Measurements from ENCODE around the gene ATP8A2.

ATP8A2 gene

GRCh38 chr13:25762281-25762680, 390.5 kb downstream of the ATP8A2 start:
- Histone ChIP-seq H3K4me1 (ENCODE audit: control insufficient read depth, insufficient read depth, low read depth, low read length) (peaks cover 2% of the 10 kb centered on the region), H3K79me1 (replicated peaks; ENCODE audit: low read length, poor library complexity, severe bottlenecking) (no peaks in the 10 kb centered on the region), H2BK15ac (ENCODE audit: low read depth, poor library complexity, severe bottlenecking) (no peak overlapping the region), H3K18ac (ENCODE audit: low read depth in 1 of 2, low read length in 2 of 2) (no peak overlapping the region), H2AFZ (ENCODE audit: low read depth, low read length) (no peak overlapping the region), H3K23ac (ENCODE audit: low read length in 2 of 2) (no peak overlapping the region), H3K4me2 (ENCODE audit: low read length, poor library complexity, severe bottlenecking) (no peak overlapping the region), H3K9me3 (ENCODE audit: control insufficient read depth, low read length) (no peaks in the 10 kb centered on the region), H3K14ac (ENCODE audit: low read length in 2 of 2) (no peak overlapping the region), H3K27me3 (ENCODE audit: control insufficient read depth in 1 of 2, insufficient read depth in 1 of 2, low read length in 2 of 2) (peaks cover 0 to 18% of the 10 kb centered on the region in 2 experiments), H4K91ac (ENCODE audit: low read length) (no peak overlapping the region), H2BK5ac (ENCODE audit: low read depth, low read length, poor library complexity, severe bottlenecking) (no peak overlapping the region), H2BK12ac (ENCODE audit: low read length in 2 of 2) (no peak overlapping the region), H3K4me3 (ENCODE audit: insufficient read depth in 1 of 2, low read depth in 1 of 2, low read length in 2 of 2) (no peak overlapping the region), H3K36me3 (ENCODE audit: control insufficient read depth in 1 of 2, insufficient read depth in 2 of 2, low read depth in 1 of 2, low read length in 2 of 2) (no peaks in the 10 kb centered on the region), H2AK5ac (ENCODE audit: low read length, severe bottlenecking) (no peak overlapping the region), H3K27ac (ENCODE audit: low read length, poor library complexity, severe bottlenecking) (no peak overlapping the region), H4K8ac (ENCODE audit: low read length) (no peak overlapping the region), H3K9ac (ENCODE audit: low read length) (no peak overlapping the region), H3K4ac (ENCODE audit: low read depth in 1 of 2, low read length in 2 of 2) (no peak overlapping the region), H2BK120ac (ENCODE audit: low read depth, low read length) (no peak overlapping the region)
- no peak for DNase-seq
- 89% methylated on average over 2 of the region's 2 CpGs for WGBS

GRCh38 chr13:25762795-25763377, 391.1 kb downstream of the ATP8A2 start:
- Histone ChIP-seq H3K27me3 (ENCODE audit: control insufficient read depth in 1 of 2, insufficient read depth in 1 of 2, low read length in 2 of 2) (peaks cover 0 to 15% of the 10 kb centered on the region in 2 experiments), H3K27ac (ENCODE audit: low read length, poor library complexity, severe bottlenecking) (no peak overlapping the region), H3K9ac (ENCODE audit: low read length) (no peak overlapping the region), H2BK12ac (ENCODE audit: low read length in 2 of 2) (no peak overlapping the region), H3K4ac (ENCODE audit: low read depth in 1 of 2, low read length in 2 of 2) (no peak overlapping the region), H2BK15ac (ENCODE audit: low read depth, poor library complexity, severe bottlenecking) (no peak overlapping the region), H3K36me3 (ENCODE audit: control insufficient read depth in 1 of 2, insufficient read depth in 2 of 2, low read depth in 1 of 2, low read length in 2 of 2) (no peaks in the 10 kb centered on the region), H3K23ac (ENCODE audit: low read length in 2 of 2) (no peak overlapping the region), H2BK5ac (ENCODE audit: low read depth, low read length, poor library complexity, severe bottlenecking) (no peak overlapping the region), H3K4me2 (ENCODE audit: low read length, poor library complexity, severe bottlenecking) (no peak overlapping the region), H2BK120ac (ENCODE audit: low read depth, low read length) (no peak overlapping the region), H3K4me1 (ENCODE audit: control insufficient read depth, insufficient read depth, low read depth, low read length) (peaks cover 2% of the 10 kb centered on the region), H2AK5ac (ENCODE audit: low read length, severe bottlenecking) (no peak overlapping the region), H4K91ac (ENCODE audit: low read length) (no peak overlapping the region), H3K14ac (ENCODE audit: low read length in 2 of 2) (no peak overlapping the region), H4K8ac (ENCODE audit: low read length) (no peak overlapping the region), H3K79me1 (replicated peaks; ENCODE audit: low read length, poor library complexity, severe bottlenecking) (no peaks in the 10 kb centered on the region), H3K9me3 (ENCODE audit: control insufficient read depth, low read length) (no peaks in the 10 kb centered on the region), H2AFZ (ENCODE audit: low read depth, low read length) (no peak overlapping the region), H3K4me3 (ENCODE audit: insufficient read depth in 1 of 2, low read depth in 1 of 2, low read length in 2 of 2) (no peak overlapping the region), H3K18ac (ENCODE audit: low read depth in 1 of 2, low read length in 2 of 2) (no peak overlapping the region)
- 85% methylated on average over 6 of the region's 8 CpGs for WGBS
- DNase-seq = no peak

GRCh38 chr13:25764378-25764777, 392.6 kb downstream of the ATP8A2 start:
- Histone ChIP-seq H3K27me3 (ENCODE audit: control insufficient read depth in 1 of 2, insufficient read depth in 1 of 2, low read length in 2 of 2) (peaks cover 0 to 11% of the 10 kb centered on the region in 2 experiments), H3K14ac (ENCODE audit: low read length in 2 of 2) (no peak overlapping the region), H2BK120ac (ENCODE audit: low read depth, low read length) (no peak overlapping the region), H3K4me1 (ENCODE audit: control insufficient read depth, insufficient read depth, low read depth, low read length) (peaks cover 7% of the 10 kb centered on the region), H2AK5ac (ENCODE audit: low read length, severe bottlenecking) (no peak overlapping the region), H3K9me3 (ENCODE audit: control insufficient read depth, low read length) (no peaks in the 10 kb centered on the region), H3K4me2 (ENCODE audit: low read length, poor library complexity, severe bottlenecking) (no peak overlapping the region), H3K36me3 (ENCODE audit: control insufficient read depth in 1 of 2, insufficient read depth in 2 of 2, low read depth in 1 of 2, low read length in 2 of 2) (peaks cover 0 to 2% of the 10 kb centered on the region in 2 experiments), H3K18ac (ENCODE audit: low read depth in 1 of 2, low read length in 2 of 2) (no peak overlapping the region), H3K23ac (ENCODE audit: low read length in 2 of 2) (no peak overlapping the region), H3K79me1 (replicated peaks; ENCODE audit: low read length, poor library complexity, severe bottlenecking) (no peaks in the 10 kb centered on the region), H3K4ac (ENCODE audit: low read depth in 1 of 2, low read length in 2 of 2) (no peak overlapping the region), H2BK5ac (ENCODE audit: low read depth, low read length, poor library complexity, severe bottlenecking) (no peak overlapping the region), H3K4me3 (ENCODE audit: insufficient read depth in 1 of 2, low read depth in 1 of 2, low read length in 2 of 2) (no peak overlapping the region), H3K27ac (ENCODE audit: low read length, poor library complexity, severe bottlenecking) (no peak overlapping the region), H3K9ac (ENCODE audit: low read length) (no peak overlapping the region), H2AFZ (ENCODE audit: low read depth, low read length) (no peak overlapping the region), H4K91ac (ENCODE audit: low read length) (no peak overlapping the region), H2BK15ac (ENCODE audit: low read depth, poor library complexity, severe bottlenecking) (no peak overlapping the region), H2BK12ac (ENCODE audit: low read length in 2 of 2) (no peak overlapping the region), H4K8ac (ENCODE audit: low read length) (no peak overlapping the region)
- DNase-seq = no peak
- WGBS = 83% methylated on average over 4 of the region's 4 CpGs

GRCh38 chr13:25765266-25765665, 393.5 kb downstream of the ATP8A2 start:
- Histone ChIP-seq H3K23ac (ENCODE audit: low read length in 2 of 2) (no peak overlapping the region), H2AFZ (ENCODE audit: low read depth, low read length) (no peak overlapping the region), H3K9me3 (ENCODE audit: control insufficient read depth, low read length) (no peaks in the 10 kb centered on the region), H3K9ac (ENCODE audit: low read length) (no peak overlapping the region), H3K4ac (ENCODE audit: low read depth in 1 of 2, low read length in 2 of 2) (no peak overlapping the region), H4K8ac (ENCODE audit: low read length) (no peak overlapping the region), H3K4me1 (ENCODE audit: control insufficient read depth, insufficient read depth, low read depth, low read length) (peaks cover 9% of the 10 kb centered on the region), H4K91ac (ENCODE audit: low read length) (no peak overlapping the region), H3K4me3 (ENCODE audit: insufficient read depth in 1 of 2, low read depth in 1 of 2, low read length in 2 of 2) (no peak overlapping the region), H3K27ac (ENCODE audit: low read length, poor library complexity, severe bottlenecking) (no peak overlapping the region), H3K27me3 (ENCODE audit: control insufficient read depth in 1 of 2, insufficient read depth in 1 of 2, low read length in 2 of 2) (peaks cover 0 to 13% of the 10 kb centered on the region in 2 experiments), H2BK12ac (ENCODE audit: low read length in 2 of 2) (no peak overlapping the region), H2AK5ac (ENCODE audit: low read length, severe bottlenecking) (no peak overlapping the region), H2BK15ac (ENCODE audit: low read depth, poor library complexity, severe bottlenecking) (no peak overlapping the region), H2BK120ac (ENCODE audit: low read depth, low read length) (no peak overlapping the region), H3K4me2 (ENCODE audit: low read length, poor library complexity, severe bottlenecking) (no peak overlapping the region), H3K36me3 (ENCODE audit: control insufficient read depth in 1 of 2, insufficient read depth in 2 of 2, low read depth in 1 of 2, low read length in 2 of 2) (peaks cover 0 to 6% of the 10 kb centered on the region in 2 experiments), H3K14ac (ENCODE audit: low read length in 2 of 2) (no peak overlapping the region), H3K18ac (ENCODE audit: low read depth in 1 of 2, low read length in 2 of 2) (no peak overlapping the region), H2BK5ac (ENCODE audit: low read depth, low read length, poor library complexity, severe bottlenecking) (no peak overlapping the region), H3K79me1 (replicated peaks; ENCODE audit: low read length, poor library complexity, severe bottlenecking) (peaks cover 2% of the 10 kb centered on the region)
- WGBS = 100% methylated on average over 1 of the region's 2 CpGs
- no peak for DNase-seq
